Natural killer cell (primary cell): Measurements from ENCODE around the gene EIF4E. TPM values are rescaled to one million over a fixed set of nuclear protein-coding genes. Genes with fewer than 3 reads are reported as not detected.
"Not testable (repeated sequence)": the region's sequence is repeated elsewhere in the genome, so short reads cannot be mapped to it uniquely, and the experiment has no call there.

Experiments used
- ATAC-seq, 3 donors: fragments of 150-1000 bp in 2 of 3; fragments of 200-7000 bp in 1 of 3; cut with Tn5 transposase; 1 replicate in 1 of 3; 2 replicates in 2 of 3; pipeline ENCODE4 v1.10.0; 2021; ENCODE audit warnings: mild to moderate bottlenecking in 2 of 3, moderate library complexity in 2 of 3
- DNase-seq, 2 donors: peaks; one replicate each; pipeline versions ENCODE4 v3.0.0 to v3.0.0-alpha.2; 2013 to 2021; ENCODE audit warnings: mixed read lengths in 1 of 2
- H3K27ac ChIP-seq: one replicate; pipeline ENCODE4 v1.5.1; 2013; ENCODE audit warnings: mild to moderate bottlenecking, low read length
- H3K27me3 ChIP-seq: one replicate; pipeline ENCODE4 v1.6.1; 2013; ENCODE audit warnings: low read length; ENCODE audit not compliant: control insufficient read depth, insufficient read depth
- H3K36me3 ChIP-seq: one replicate; pipeline ENCODE4 v1.6.1; 2013; ENCODE audit warnings: low read length; ENCODE audit not compliant: control insufficient read depth, insufficient read depth
- H3K4me1 ChIP-seq: one replicate; pipeline ENCODE4 v1.6.1; 2013; ENCODE audit warnings: low read length; ENCODE audit not compliant: control insufficient read depth, insufficient read depth
- H3K4me3 ChIP-seq: one replicate; pipeline ENCODE4 v1.5.1; 2013; ENCODE audit warnings: low read length
- H3K9me3 ChIP-seq: one replicate; pipeline ENCODE4 v1.6.1; 2013; ENCODE audit warnings: low read length; ENCODE audit not compliant: control insufficient read depth, insufficient read depth
- H3K27ac Mint-ChIP-seq, 2 donors: one replicate each; pipeline ENCODE4 v1.8.0; 2022; ENCODE audit warnings: mild to moderate bottlenecking in 2 of 2, mixed read lengths in 2 of 2, moderate library complexity in 1 of 2
- H3K27me3 Mint-ChIP-seq, 2 donors: one replicate each; pipeline ENCODE4 v1.8.0; 2022; ENCODE audit warnings: low read depth in 2 of 2, mixed read lengths in 2 of 2
- H3K36me3 Mint-ChIP-seq: one replicate; pipeline ENCODE4 v1.8.0; 2022; ENCODE audit warnings: mixed read lengths
- H3K4me1 Mint-ChIP-seq, 2 donors: one replicate each; pipeline ENCODE4 v1.8.0; 2022; ENCODE audit warnings: mixed read lengths in 2 of 2
- H3K4me3 Mint-ChIP-seq: one replicate; pipeline ENCODE4 v1.8.0; 2022; ENCODE audit warnings: mild to moderate bottlenecking, moderate library complexity, mixed read lengths
- H3K9me3 Mint-ChIP-seq, 2 donors: one replicate each; pipeline ENCODE4 v1.8.0; 2022; ENCODE audit warnings: mixed read lengths in 2 of 2
- CTCF ChIP-seq: fragments of 200-600 bp; IDR thresholded peaks from one replicate; pipeline ENCODE4 v1.8.0; 2022; ENCODE audit warnings: antibody characterized with exemption
- WGBS: methylation state at CpG from one replicate; pipeline ENCODE4 v1.1.7; 2013; ENCODE audit warnings: missing lambda C conversion rate; ENCODE audit not compliant: insufficient coverage; 5-methylcytosine and 5-hydroxymethylcytosine counted together
- intact Hi-C: fragments of 100-400 bp; cut with micrococcal nuclease; formaldehyde crosslinking; loops from one replicate; pipeline ENCODE4 v1.14.2; 2022
- total RNA-seq, 4 donors: library from RNA; stranded (reverse); fragments of 120-200 nt in 1 of 4; gene quantifications; one replicate each; pipeline versions ENCODE4 v1.2.3 to v1.2.4, GENCODE V29; 2013 to 2022

EIF4E gene
- total RNA-seq, 3 donors from 2014 or later (not counting 1 experiment from before 2014, with no cell fraction given) = 67.4 to 92.4 (median 75.5) TPM

DNA sequence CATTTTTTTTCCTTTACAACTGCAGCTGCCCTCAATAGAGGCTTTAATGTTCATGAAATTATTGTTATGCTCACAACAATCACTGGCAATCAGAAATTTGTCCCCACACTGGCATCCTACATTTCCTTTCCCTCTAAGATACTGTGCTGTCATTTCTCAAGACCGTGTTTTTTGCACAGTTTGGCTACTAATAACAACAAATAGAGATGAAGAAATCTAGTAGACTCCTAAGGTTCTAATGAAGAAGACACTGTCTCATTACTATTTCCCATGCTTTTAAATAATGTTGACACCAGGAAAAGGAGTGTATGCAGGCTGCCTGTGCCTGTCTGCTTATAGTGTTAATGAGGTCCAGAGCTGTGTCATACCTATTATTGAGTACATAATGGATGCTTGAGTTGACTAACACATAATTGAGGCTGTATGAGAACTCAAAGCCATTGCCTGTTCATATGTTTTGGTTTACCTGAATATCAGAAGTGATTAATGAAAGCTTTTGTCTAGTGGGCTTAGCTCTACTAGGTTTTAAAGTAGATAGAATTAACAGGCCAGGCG is 1.5 kb upstream of the EIF4E start:
- intact Hi-C loops = no loop called here
- ATAC-seq = no peak
- Histone ChIP-seq H3K4me1 (peaks cover 12% of the 10 kb centered on the region), H3K27ac (peak overlapping the region; percentile 95), H3K27me3 (no peaks in the 10 kb centered on the region), H3K4me3 (no peak overlapping the region), H3K9me3 (no peaks in the 10 kb centered on the region), H3K36me3 (peaks cover 3% of the 10 kb centered on the region)
- Mint-ChIP-seq H3K4me1 (peaks cover 20 to 26% of the 10 kb centered on the region in 2 donors), H3K9me3 (no peaks in the 10 kb centered on the region), H3K4me3 (peak overlapping the region; percentile 99), H3K27me3 (no peaks in the 10 kb centered on the region), H3K36me3 (no peaks in the 10 kb centered on the region), H3K27ac (peak overlapping the region; percentile 93 to 98)
- no peak for TF ChIP-seq CTCF
- WGBS = 77% methylated on average over 2 of the region's 2 CpGs
- peak in 1 of 2 donors; percentile 14 for DNase-seq

DNA sequence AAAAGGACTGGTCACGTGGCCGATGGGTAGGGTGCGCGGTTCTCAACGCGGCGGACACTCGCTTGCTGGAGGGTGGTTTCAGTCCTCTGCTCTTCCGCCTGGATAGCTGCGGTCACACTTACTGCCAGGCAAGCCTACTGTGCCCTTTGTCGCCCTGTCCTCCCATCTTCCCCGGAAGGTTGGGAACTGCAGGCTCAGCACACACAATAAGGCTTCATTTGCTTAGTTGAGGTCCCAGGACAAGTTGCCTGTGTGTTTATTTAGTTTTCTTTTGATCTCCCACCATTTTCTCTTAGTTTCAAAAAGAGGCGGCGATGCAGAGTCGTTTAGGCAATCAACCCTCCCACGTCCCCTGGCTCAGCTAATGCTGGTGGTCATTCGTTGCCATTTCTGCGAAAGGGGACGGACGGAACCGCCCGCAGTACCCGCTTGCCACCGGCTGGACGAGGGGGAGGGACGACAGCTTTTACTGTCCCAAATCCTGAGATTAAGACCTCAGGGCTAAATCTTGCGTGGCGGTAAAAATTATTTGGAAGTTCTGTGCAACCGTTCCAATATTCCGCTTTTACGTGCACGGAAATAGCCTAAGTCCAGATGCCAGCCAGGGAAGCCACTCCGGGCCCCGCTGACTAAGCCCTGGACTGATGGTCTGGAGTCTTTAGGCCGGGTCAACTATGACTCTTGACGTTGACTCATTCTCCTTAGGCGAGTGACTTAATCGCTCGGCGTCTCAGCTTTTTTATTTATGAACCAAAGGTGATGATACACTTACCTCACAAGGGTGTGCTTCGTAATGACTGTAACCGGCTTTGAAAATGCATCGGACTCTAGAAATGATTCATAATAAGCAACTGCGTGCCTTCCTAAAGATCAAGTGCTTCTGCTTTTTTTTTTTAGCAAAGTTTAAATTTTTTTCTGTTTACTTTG is 671 bp upstream of the EIF4E start:
- Histone ChIP-seq H3K27me3 (no peaks in the 10 kb centered on the region), H3K9me3 (no peaks in the 10 kb centered on the region), H3K36me3 (peaks cover 3% of the 10 kb centered on the region), H3K4me3 (peak overlapping the region; percentile 99), H3K27ac (peak overlapping the region; percentile 95), H3K4me1 (peaks cover 12% of the 10 kb centered on the region)
- Mint-ChIP-seq H3K4me3 (peak overlapping the region; percentile 99), H3K9me3 (no peaks in the 10 kb centered on the region), H3K27me3 (no peaks in the 10 kb centered on the region), H3K27ac (peak overlapping the region; percentile 93 to 98), H3K36me3 (no peaks in the 10 kb centered on the region), H3K4me1 (peaks cover 20 to 26% of the 10 kb centered on the region in 2 donors)
- TF ChIP-seq CTCF = no peak
- DNase-seq (peak; percentile 58 to 66), ATAC-seq (peak in 2 of 3 donors; percentile 31 to 41)
- intact Hi-C loops = loop anchor here (1.0 to 10.0 kb wide), 8 partner anchors 66 to 965 kb away; partner anchors contain the start of genes ADH5, LAMTOR3, METAP1 and STPG2
- WGBS = 5% methylated on average over 44 of the region's 44 CpGs

- intact Hi-C loops = loop anchor here (5.0 to 10.0 kb wide), 5 partner anchors 129 to 967 kb away; partner anchors contain the start of genes LAMTOR3, STPG2 and TRMT10A
- Mint-ChIP-seq H3K4me3 (peak overlapping the region; percentile 99), H3K27me3 (no peaks in the 10 kb centered on the region), H3K36me3 (no peaks in the 10 kb centered on the region), H3K4me1 (peaks cover 26 to 33% of the 10 kb centered on the region in 2 donors), H3K9me3 (no peaks in the 10 kb centered on the region), H3K27ac (peak overlapping the region; percentile 93 to 98)
- Histone ChIP-seq H3K27me3 (no peaks in the 10 kb centered on the region), H3K4me3 (peak overlapping the region; percentile 99), H3K9me3 (no peaks in the 10 kb centered on the region), H3K27ac (peak overlapping the region; percentile 95), H3K36me3 (peaks cover 3% of the 10 kb centered on the region), H3K4me1 (peaks cover 12% of the 10 kb centered on the region)
- ATAC-seq = peak; percentile 37 to 52 (median 44)
- TF ChIP-seq CTCF = no peak
- WGBS = 0% methylated on average over 26 of the region's 26 CpGs
- peak; percentile 58 to 79 for DNase-seq
These were observed 815 bp downstream of the EIF4E start for GRCh38 chr4:98928131-98928504.

DNA sequence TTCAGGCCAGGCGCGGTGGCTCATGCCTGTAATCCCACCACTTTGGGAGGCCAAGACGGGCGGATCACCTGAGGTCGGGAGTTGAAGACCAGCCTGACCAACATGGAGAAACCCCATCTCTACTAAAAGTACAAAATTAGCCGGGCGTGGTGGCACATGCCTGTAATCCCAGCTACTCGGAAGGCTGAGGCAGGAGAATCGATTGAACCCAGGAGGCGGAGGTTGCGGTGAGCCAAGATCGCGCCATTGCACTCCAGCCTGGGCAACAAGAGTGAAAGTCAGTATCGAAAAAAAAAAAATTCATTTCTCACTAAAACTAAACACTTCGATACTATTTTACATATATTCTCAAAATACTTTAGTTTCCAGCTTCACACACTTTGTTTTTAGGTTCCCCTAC is 2.7 kb downstream of the EIF4E start:
- H3K27ac ChIP-seq, H3K36me3 Mint-ChIP-seq, ATAC-seq, DNase-seq, H3K9me3 Mint-ChIP-seq, H3K4me3 ChIP-seq, H3K27me3 ChIP-seq, H3K9me3 ChIP-seq, H3K36me3 ChIP-seq, H3K4me3 Mint-ChIP-seq, H3K27me3 Mint-ChIP-seq: not testable (repeated sequence)
- H3K4me1 Mint-ChIP-seq = peaks cover 26 to 40% of the 10 kb centered on the region in 2 donors
- intact Hi-C loops = loop anchor here (5.0 to 10.0 kb wide), 5 partner anchors 131 to 969 kb away; partner anchors contain the start of genes LAMTOR3, STPG2 and TRMT10A
- peak overlapping the region; percentile 5 to 39 for H3K27ac Mint-ChIP-seq
- peaks cover 12% of the 10 kb centered on the region for H3K4me1 ChIP-seq
- 93% methylated on average over 10 of the region's 15 CpGs for WGBS
